Osteoblast (primary cell): ENCODE measurements around the gene IFNA10. TPM values are rescaled to one million over a fixed set of nuclear protein-coding genes. Genes with fewer than 3 reads are reported as not detected.
"Not testable (repeated sequence)": the region's sequence is repeated elsewhere in the genome, so short reads cannot be mapped to it uniquely, and the experiment has no call there.

ENCODE experiments used
- DNase-seq: peaks from one replicate; pipeline ENCODE4 v3.0.0; 2011; ENCODE audit warnings: low spot score, mixed read lengths; ENCODE audit not compliant: insufficient read length; ENCODE audit errors: missing footprints
- H2AFZ ChIP-seq: 2 replicates; pipeline ENCODE4 v1.6.0; 2011; ENCODE audit warnings: mild to moderate bottlenecking, low read length
- H3K27ac ChIP-seq: 2 replicates; pipeline ENCODE4 v1.5.1; 2011; ENCODE audit warnings: mild to moderate bottlenecking, low read depth, low read length, moderate library complexity
- H3K27me3 ChIP-seq: 2 replicates; pipeline ENCODE4 v1.6.0; 2012; ENCODE audit warnings: mild to moderate bottlenecking, control low read depth, inconsistent platforms, low read length, moderate library complexity; ENCODE audit not compliant: insufficient read depth
- H3K36me3 ChIP-seq: 2 replicates; pipeline ENCODE4 v1.5.1; 2011; ENCODE audit warnings: mild to moderate bottlenecking, low read length, control low read depth, moderate library complexity; ENCODE audit not compliant: insufficient read depth
- H3K4me1 ChIP-seq: 2 replicates; pipeline ENCODE4 v1.5.1; 2011; ENCODE audit warnings: mild to moderate bottlenecking, low read length, control low read depth, moderate library complexity; ENCODE audit not compliant: insufficient read depth
- H3K4me2 ChIP-seq: 2 replicates; pipeline ENCODE4 v1.6.0; 2011; ENCODE audit warnings: mild to moderate bottlenecking, low read length; ENCODE audit not compliant: insufficient read depth
- H3K4me3 ChIP-seq: fragments of 200-600 bp; sonication (generic); 3 replicates; pipeline ENCODE4 v1.5.1; 2012; ENCODE audit warnings: mild to moderate bottlenecking, low read length, inconsistent platforms; ENCODE audit not compliant: insufficient read depth
- H3K79me2 ChIP-seq: 2 replicates; pipeline ENCODE4 v1.6.0; 2012; ENCODE audit warnings: mild to moderate bottlenecking, low read length, control low read depth, inconsistent platforms; ENCODE audit not compliant: insufficient read depth
- H3K9me3 ChIP-seq: 2 replicates; pipeline ENCODE4 v1.5.1; 2011; ENCODE audit warnings: low read depth, low read length, control low read depth
- H4K20me1 ChIP-seq: 2 replicates; pipeline ENCODE4 v1.6.0; 2012; ENCODE audit warnings: mild to moderate bottlenecking, low read length, control low read depth; ENCODE audit not compliant: insufficient read depth
- total RNA-seq: library from RNA; depleted of rRNA; stranded (reverse); fragments of >200 nt; gene quantifications from 2 replicates; pipeline ENCODE4 v1.2.3, GENCODE V29; 2012
- TF ChIP-seq, protein P1 (sequence below): IDR thresholded peaks from 2 replicates; pipeline ENCODE4 v1.5.1; 2011; ENCODE audit warnings: mild to moderate bottlenecking, low read depth, low read length, moderate library complexity; ENCODE audit errors: extremely low read depth

The IFNA10 gene
- total RNA-seq, 1 donor, result not detected

DNA sequence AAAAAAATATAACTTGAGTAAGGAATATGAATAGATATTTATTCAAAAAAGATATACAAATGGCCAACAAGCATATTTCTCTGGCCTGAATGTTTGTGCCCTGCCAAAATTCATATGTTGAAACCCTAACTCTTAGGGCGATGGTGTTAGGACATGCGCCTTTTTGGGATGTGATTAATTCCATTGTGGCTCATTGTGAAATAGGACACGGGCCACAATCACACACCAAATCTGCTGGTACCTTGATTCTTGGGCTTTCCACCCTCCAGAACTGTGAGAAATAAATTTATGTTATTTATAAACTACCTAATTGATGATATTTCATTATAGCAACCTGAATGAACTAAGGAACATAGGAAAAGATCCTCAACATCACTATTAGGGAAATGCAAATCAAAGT is 34.8 kb downstream of the IFNA10 start:
- Histone ChIP-seq H3K9me3 (no peaks in the 10 kb centered on the region), H3K4me1 (no peaks in the 10 kb centered on the region), H3K4me3 (no peak overlapping the region), H3K36me3 (no peaks in the 10 kb centered on the region), H3K27me3 (peaks cover 5% of the 10 kb centered on the region), H3K79me2 (no peaks in the 10 kb centered on the region), H3K4me2 (no peak overlapping the region), H4K20me1 (no peaks in the 10 kb centered on the region), H2AFZ (no peak overlapping the region), H3K27ac (no peak overlapping the region)
- DNase-seq, result no peak
- TF ChIP-seq, protein P1, sequence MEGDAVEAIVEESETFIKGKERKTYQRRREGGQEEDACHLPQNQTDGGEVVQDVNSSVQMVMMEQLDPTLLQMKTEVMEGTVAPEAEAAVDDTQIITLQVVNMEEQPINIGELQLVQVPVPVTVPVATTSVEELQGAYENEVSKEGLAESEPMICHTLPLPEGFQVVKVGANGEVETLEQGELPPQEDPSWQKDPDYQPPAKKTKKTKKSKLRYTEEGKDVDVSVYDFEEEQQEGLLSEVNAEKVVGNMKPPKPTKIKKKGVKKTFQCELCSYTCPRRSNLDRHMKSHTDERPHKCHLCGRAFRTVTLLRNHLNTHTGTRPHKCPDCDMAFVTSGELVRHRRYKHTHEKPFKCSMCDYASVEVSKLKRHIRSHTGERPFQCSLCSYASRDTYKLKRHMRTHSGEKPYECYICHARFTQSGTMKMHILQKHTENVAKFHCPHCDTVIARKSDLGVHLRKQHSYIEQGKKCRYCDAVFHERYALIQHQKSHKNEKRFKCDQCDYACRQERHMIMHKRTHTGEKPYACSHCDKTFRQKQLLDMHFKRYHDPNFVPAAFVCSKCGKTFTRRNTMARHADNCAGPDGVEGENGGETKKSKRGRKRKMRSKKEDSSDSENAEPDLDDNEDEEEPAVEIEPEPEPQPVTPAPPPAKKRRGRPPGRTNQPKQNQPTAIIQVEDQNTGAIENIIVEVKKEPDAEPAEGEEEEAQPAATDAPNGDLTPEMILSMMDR, result no peak

DNA sequence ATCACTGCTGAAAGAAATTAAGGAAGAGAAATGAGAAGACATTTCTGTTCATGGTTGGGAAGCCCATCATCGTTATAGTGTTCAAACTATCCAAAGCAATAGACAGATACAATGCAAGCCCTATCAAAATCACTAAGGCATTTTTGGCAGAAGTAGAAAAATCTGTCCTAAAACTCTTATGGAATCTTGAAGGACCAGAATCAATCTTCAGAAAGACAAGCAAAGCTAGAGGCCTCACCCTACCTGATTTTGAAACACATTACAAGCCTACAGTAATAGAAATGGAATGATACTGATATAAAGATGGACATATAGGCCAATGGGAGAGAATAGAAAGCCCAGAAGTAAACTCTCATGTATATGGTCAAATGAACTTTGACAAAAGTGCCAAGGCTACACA is 35.6 kb downstream of the IFNA10 start:
- TF ChIP-seq, protein P1, result no peak
- no peaks in the 10 kb centered on the region for H3K36me3 ChIP-seq
- H3K4me2 ChIP-seq, result no peak overlapping the region
- no peaks in the 10 kb centered on the region for H3K4me1 ChIP-seq
- no peaks in the 10 kb centered on the region for H3K79me2 ChIP-seq
- no peak overlapping the region for H2AFZ ChIP-seq
- no peak for DNase-seq
- H3K27me3 ChIP-seq, result peaks cover 3% of the 10 kb centered on the region
- no peaks in the 10 kb centered on the region for H4K20me1 ChIP-seq
- H3K9me3 ChIP-seq, result no peaks in the 10 kb centered on the region
- H3K4me3 ChIP-seq, result no peak overlapping the region
- no peak overlapping the region for H3K27ac ChIP-seq

DNA sequence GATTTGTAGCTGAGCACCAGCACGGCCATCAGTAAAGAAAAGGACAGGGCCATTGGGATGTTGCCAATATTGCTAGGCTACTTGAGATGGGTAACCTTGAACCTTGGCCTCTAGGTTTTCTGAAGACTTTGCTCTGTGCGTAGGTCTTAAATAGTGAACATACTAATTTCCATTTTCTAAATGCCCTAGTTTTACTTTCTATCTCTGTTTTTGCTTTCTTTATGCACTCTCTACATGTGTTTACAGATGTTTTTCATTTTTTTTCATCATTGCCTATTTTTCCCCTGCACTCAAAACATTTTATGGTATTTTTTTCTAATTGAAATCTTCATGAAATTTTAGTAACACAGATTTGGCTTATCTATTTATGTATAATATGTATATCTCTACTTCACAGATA is 40.4 kb downstream of the IFNA10 start, which contains the start of gene IFNA21:
Gene IFNA21 (minus strand): TSS at position 101 of the 400 bp plus-strand sequence. CDS start 48 bp downstream, at position 53.
- not testable (repeated sequence) for H3K36me3 ChIP-seq, H3K4me3 ChIP-seq, H4K20me1 ChIP-seq, H3K27me3 ChIP-seq, H3K9me3 ChIP-seq, H3K79me2 ChIP-seq, H3K27ac ChIP-seq, H3K4me2 ChIP-seq, H2AFZ ChIP-seq, H3K4me1 ChIP-seq, DNase-seq

DNA sequence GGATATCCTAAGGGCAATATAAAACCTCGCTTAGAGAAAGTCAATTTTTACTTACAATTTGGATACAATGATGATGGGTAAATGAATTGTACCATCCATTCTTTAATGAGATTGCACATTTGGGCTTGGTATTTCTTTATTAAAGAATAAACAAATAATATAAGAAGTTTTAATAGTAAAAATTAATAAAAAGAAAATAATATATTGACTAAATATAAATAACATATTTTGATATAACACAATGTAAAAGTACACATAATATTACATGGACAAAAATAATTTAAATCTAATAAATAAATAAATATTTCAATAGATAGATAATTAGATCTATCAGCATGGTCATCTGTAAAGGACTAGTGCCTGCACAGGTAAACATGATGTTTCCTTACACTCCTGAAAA is 41.4 kb downstream of the IFNA10 start:
- H3K79me2 ChIP-seq, result no peaks in the 10 kb centered on the region
- no peaks in the 10 kb centered on the region for H3K36me3 ChIP-seq
- H3K4me2 ChIP-seq, result no peak overlapping the region
- no peaks in the 10 kb centered on the region for H4K20me1 ChIP-seq
- TF ChIP-seq, protein P1, result no peak
- no peak for DNase-seq
- no peaks in the 10 kb centered on the region for H3K4me1 ChIP-seq
- H3K4me3 ChIP-seq, result no peak overlapping the region
- no peaks in the 10 kb centered on the region for H3K27me3 ChIP-seq
- H3K27ac ChIP-seq, result no peak overlapping the region
- no peaks in the 10 kb centered on the region for H3K9me3 ChIP-seq
- no peak overlapping the region for H2AFZ ChIP-seq

DNA sequence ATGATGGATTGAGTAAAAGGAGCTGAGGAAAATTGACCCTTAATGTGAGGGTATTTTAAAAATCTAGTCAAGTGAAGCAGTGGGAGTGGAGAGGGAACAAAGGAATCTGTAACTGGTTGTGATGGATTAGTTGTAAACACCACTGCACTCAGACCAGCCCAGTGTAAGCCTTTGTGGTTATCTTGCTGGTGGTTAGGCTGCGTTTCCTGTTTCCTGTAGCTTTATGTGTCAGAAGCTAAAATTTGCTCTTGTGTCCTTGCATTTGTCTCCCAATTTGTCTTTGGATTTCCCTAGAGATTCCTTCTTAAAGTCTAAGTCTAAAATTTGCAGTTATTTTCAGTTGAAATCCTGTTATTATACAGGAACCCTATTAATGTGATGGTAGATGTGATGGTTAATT is 46.8 kb downstream of the IFNA10 start:
- H3K79me2 ChIP-seq, result no peaks in the 10 kb centered on the region
- H3K4me2 ChIP-seq, result no peak overlapping the region
- no peak overlapping the region for H3K4me3 ChIP-seq
- no peaks in the 10 kb centered on the region for H4K20me1 ChIP-seq
- TF ChIP-seq, protein P1, result no peak
- DNase-seq, result peak; percentile 19
- no peaks in the 10 kb centered on the region for H3K9me3 ChIP-seq
- H3K27ac ChIP-seq, result no peak overlapping the region
- H3K36me3 ChIP-seq, result no peaks in the 10 kb centered on the region
- H3K4me1 ChIP-seq, result no peaks in the 10 kb centered on the region
- no peak overlapping the region for H2AFZ ChIP-seq
- H3K27me3 ChIP-seq, result no peaks in the 10 kb centered on the region
